ENCODE results near the gene PTPN13.

The PTPN13 gene

DNA sequence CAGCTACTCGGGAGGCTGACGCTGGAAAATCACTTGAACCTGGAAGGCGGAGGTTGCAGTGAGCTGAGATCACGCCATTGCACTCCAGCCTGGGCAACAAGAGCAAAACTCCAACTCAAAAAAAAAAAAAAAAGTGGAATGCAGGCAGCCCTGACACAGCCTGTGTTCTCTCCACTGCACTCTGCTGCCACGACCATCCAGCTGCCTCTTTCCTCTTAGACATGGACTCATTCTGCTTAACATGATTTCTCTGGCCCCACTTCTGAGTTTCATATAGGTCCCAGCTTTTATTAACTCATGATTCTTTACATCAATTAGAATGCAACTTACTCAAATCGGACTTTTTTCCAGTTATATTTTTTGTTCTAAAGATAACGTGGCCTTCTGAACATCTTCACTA, 225.4 kb downstream of the PTPN13 start:
- DNase-seq: no peak

GRCh38 chr4:86821151-86821550, 227.0 kb downstream of the PTPN13 start:
- no peak for DNase-seq

- DNase-seq: peak; percentile 25
Observed at GRCh38 chr4:86822136-86822535, 228.0 kb downstream of the PTPN13 start.

DNA sequence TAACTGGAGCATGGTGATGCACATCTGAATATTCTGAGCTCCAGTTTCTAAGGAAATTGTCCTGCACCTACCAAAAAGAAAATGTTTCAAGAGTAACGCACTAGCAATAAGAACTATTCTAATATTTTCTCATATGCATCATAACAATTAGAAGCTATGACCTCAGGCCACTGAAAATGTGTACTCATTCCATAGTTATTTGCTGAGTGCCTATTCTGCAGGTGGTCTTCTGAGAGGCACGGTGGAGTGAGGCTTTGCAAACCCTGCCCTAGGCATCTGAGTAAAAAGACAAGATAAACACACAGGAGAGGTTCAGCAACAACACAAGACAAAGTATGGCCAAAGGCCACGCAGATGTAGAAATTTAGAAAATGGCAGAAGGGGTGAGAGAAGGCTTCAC, 231.4 kb downstream of the PTPN13 start:
- peak; percentile 27 for DNase-seq

- DNase-seq: peak; percentile 88
Observed at GRCh38 chr4:86831262-86832130, 237.4 kb downstream of the PTPN13 start.

DNA sequence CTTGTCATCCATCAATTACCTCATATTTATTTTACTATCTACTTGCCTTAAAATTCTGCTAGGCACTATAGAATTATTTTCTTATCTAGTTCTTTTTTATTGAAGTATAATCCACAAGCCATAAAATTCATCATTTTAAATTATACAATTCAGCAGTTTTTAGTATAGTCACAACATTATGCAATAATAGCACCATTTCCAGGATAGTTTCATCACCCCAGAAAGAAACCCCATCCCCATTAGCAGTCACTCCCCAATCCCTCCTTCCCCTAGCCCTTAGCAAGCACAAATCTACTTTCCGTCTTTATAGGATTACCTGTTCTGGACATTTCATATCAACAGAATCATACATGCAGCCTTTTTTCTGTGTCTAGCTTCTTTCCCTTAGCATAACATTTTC, 239.5 kb downstream of the PTPN13 start:
- no peak for DNase-seq

DNA sequence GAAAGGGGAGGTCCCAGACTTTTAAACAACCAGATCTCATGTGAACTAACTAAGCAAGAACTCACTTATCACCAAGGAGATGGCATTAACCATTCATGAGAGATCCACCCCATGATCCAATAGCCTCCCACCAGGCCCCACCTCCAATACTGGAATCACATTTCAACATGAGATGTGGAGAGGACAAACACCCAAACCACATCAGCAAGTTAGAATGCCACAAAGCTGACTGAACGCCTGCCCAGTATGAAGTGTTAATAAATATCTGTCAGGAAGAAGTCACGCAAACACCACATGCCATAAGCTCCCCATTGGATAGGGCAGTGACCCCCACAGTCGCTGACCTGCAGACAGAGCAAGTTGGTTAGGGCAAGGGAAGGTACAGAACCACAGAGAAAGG, 240.8 kb downstream of the PTPN13 start:
- peak; percentile 80 for DNase-seq

DNA sequence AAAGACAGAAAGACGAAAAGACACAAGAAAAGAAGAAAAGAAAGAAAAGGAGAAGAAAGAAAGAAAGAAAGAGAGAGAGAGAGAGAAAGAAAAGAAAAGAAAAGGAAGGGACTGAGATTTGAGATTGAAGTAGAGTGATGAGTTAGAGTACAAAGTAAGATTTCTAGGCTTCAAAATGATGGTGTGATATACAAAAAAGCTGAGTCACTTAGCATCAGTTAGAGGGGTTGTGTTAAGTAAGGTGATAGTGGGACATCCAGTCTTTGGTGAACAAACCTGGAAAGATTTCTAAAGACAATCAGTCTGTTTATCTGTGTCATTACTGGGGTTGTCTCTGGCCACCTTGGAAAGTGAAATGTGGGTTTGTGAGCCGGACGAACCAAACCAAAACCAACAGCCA, 241.6 kb downstream of the PTPN13 start:
- DNase-seq: no peak

- no peak for DNase-seq
Observed at GRCh38 chr4:86837691-86838503, 243.8 kb downstream of the PTPN13 start.

GRCh38 chr4:86840858-86841257, 246.7 kb downstream of the PTPN13 start:
- peak; percentile 46 for DNase-seq

- peak; percentile 40 for DNase-seq
Observed at GRCh38 chr4:86841309-86841708, 247.2 kb downstream of the PTPN13 start.

- no peak for DNase-seq
Observed at GRCh38 chr4:86845593-86845992, 251.5 kb downstream of the PTPN13 start.

- DNase-seq: no peak
Observed at GRCh38 chr4:86846921-86847320, 252.8 kb downstream of the PTPN13 start.

- DNase-seq: no peak
Observed at GRCh38 chr4:86847571-86847970, 253.5 kb downstream of the PTPN13 start.

- peak; percentile 69 for DNase-seq
Observed at GRCh38 chr4:86848136-86848535, 254.0 kb downstream of the PTPN13 start.

DNA sequence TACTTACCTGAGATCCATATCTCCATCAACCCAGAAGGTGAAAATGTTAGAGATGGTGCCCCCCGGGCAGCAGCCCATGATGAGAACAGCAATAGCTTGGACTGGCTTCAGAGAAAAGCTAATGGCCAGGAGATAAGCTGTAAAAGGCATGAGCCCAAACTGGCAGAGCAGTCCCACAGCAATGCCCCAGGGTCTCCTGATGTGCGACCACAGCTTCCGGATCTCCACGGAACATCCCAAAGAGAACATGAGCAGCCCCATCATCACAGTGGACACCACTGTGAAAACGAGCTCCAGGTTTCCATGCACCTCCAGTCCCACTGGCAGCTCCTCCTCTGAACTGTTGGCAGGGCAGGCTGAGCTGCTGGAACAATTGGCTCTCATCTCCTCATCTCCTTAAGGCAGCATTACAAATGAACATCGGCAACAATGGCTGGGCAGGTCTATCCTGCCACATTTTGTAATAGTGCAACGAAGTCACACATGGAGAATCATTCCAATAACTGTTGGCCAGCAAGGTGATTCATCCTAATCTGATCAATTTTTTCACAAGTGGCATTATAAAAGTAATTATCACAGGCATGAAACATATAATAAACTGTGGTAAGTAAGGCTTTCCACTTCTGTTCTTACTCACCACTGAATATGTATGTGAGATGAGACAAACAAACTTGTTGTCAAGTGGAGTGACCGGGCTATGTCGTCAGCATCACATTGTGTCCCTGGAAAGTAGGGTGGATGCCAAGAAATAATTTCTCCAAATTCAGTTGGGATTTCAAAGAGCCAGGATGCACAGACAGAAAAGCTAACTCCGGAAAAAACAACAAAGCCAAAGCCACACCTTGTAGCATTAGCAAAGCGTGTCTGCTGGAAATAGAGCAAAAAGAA, 254.9 kb downstream of the PTPN13 start, which contains the start of gene SLC10A6:
Gene SLC10A6, minus strand, starts transcription at position 653 of the 888 bp plus-strand sequence. Its CDS starts 269 bp downstream, at position 384.
- no peak for DNase-seq

- DNase-seq: no peak
Observed at GRCh38 chr4:86853209-86853608, 259.1 kb downstream of the PTPN13 start.

- peak; percentile 72 for DNase-seq
Observed at GRCh38 chr4:86855572-86855971, 261.5 kb downstream of the PTPN13 start.

DNA sequence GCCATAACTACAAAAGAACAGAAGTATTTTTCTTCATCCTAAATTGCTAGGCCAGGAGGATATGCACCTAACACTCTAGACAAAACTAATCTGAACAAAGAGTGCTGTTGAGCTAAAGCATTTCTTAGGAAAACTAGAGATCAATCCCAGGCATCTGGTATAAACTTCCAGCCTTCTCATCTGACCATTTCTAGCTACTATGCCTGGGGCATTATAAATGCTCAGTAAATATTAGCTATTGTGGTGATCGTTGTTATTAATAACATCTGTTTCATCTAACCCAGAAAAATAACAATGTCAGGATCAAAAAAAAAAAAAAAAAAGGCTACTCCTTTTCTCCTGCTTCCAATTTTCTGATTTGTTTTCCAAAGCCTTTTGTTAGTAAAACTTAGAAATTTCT, 262.8 kb downstream of the PTPN13 start:
- no peak for DNase-seq

DNA sequence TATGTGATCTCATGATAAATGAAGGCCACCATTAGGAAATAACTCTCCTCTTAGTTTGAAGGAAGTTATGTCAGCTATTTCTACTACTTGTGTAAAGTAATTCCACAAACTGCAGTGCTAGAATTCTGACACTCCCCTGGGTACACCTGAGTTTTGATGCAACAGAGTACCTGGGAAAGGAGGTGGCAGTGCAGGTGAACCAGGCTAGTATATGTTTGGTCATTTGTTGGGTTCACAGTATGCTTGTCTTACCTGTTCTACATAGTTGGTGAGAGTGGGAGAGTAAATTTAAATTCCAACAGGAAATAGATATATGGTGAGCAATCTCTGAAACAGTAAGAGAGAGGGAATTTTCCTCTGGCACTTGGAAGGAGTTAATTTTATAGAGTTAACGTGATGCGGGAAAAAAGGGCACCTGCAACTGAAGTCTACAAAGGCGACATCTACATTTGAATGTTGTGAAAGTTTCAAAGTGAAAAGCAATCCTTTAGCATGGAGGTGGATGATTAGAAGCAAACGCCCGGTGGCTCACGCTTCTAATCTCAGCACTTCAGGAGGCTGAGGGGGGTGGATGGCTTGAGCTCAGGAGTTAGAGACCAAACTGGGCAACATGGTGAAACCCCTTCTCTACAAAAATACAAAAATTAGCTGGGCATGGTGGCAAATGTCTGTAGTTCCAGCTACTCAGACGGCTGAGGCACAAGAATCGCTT, 263.4 kb downstream of the PTPN13 start:
- DNase-seq: no peak

Data from fibroblast of skin of right biceps (primary cell).